A673 (cell line): ENCODE measurements around the gene MAST4. TPM values are rescaled to one million over a fixed set of nuclear protein-coding genes. Genes with fewer than 3 reads are reported as not detected.

Source experiments
- BruUV-seq: library from RNA; stranded (reverse); fragments of 400-500 nt; replicated peaks from 2 replicates; lab custom pipeline; 2021; lab: Mats Ljungman, UMichigan
- CTCF ChIA-PET: fragments of 300-600 bp; sonication (Branson Sonifier 250); formaldehyde crosslinking; loops from one replicate; lab custom pipeline; 2022; ENCODE audit warnings: antibody characterized with exemption; lab: Charles Lee
- POLR2A ChIA-PET: fragments of 300-600 bp; sonication (Branson Sonifier 250); formaldehyde crosslinking; loops from one replicate; lab custom pipeline; 2022; ENCODE audit warnings: antibody characterized with exemption; ENCODE audit not compliant: low non-redundant PET; lab: Charles Lee
- DNase-seq: peaks from one replicate; pipeline ENCODE4 v3.0.0-alpha.2; 2015; ENCODE audit warnings: low spot score
- H3K27ac ChIP-seq: fragments of 200-600 bp; sonication (generic); 2 replicates; pipeline ENCODE4 v1.5.1; 2016; ENCODE audit warnings: mixed run types, low read depth, mild to moderate bottlenecking, mixed read lengths, antibody characterized with exemption, low read length; ENCODE audit not compliant: poor library complexity, severe bottlenecking
- H3K27me3 ChIP-seq: fragments of 200-600 bp; sonication (generic); replicated peaks from 2 replicates; pipeline ENCODE4 v1.6.1; 2017; ENCODE audit warnings: mixed run types, low read depth, mild to moderate bottlenecking, mixed read lengths, antibody characterized with exemption, low read length; ENCODE audit not compliant: insufficient read depth, poor library complexity
- H3K36me3 ChIP-seq: fragments of 200-600 bp; sonication (generic); 2 replicates; pipeline ENCODE4 v1.6.1; 2016; ENCODE audit warnings: mixed run types, mild to moderate bottlenecking, mixed read lengths, antibody characterized with exemption, low read length; ENCODE audit not compliant: insufficient read depth, poor library complexity, severe bottlenecking
- H3K4me1 ChIP-seq: fragments of 200-600 bp; sonication (generic); 2 replicates; pipeline ENCODE4 v1.6.1; 2017; ENCODE audit warnings: mixed run types, mild to moderate bottlenecking, mixed read lengths, antibody characterized with exemption, low read length; ENCODE audit not compliant: insufficient read depth, poor library complexity, severe bottlenecking
- H3K4me3 ChIP-seq: fragments of 200-600 bp; sonication (generic); 2 replicates; pipeline ENCODE4 v1.5.1; 2016; ENCODE audit warnings: low read depth, mixed run types, mild to moderate bottlenecking, mixed read lengths, low read length; ENCODE audit not compliant: poor library complexity, severe bottlenecking
- H3K9me3 ChIP-seq: fragments of 200-600 bp; sonication (generic); 2 replicates; pipeline ENCODE4 v1.6.1; 2016; ENCODE audit warnings: mixed run types, low read depth, mild to moderate bottlenecking, mixed read lengths, antibody characterized with exemption, low read length; ENCODE audit not compliant: poor library complexity, severe bottlenecking
- CTCF ChIP-seq: fragments of 300-800, 200-600 bp; sonication (generic); conservative IDR thresholded peaks from 2 replicates; pipeline ENCODE4 v1.5.1; 2017; ENCODE audit warnings: low read depth, mild to moderate bottlenecking, antibody characterized with exemption, low read length, moderate library complexity, mixed read lengths
- EZH2 ChIP-seq: fragments of 200-600 bp; sonication (generic); IDR thresholded peaks from 2 replicates; pipeline ENCODE4 v1.6.1; 2017; ENCODE audit warnings: borderline replicate concordance, low read depth, mild to moderate bottlenecking, mixed read lengths, antibody characterized with exemption, low read length; ENCODE audit not compliant: poor library complexity, severe bottlenecking
- intact Hi-C: fragments of 100-400 bp; cut with micrococcal nuclease; formaldehyde crosslinking; loops from one replicate; pipeline ENCODE4 v1.10.0; 2022; ENCODE audit not compliant: unreplicated experiment
- total RNA-seq: library from RNA; stranded (reverse); gene quantifications from 2 replicates; pipeline ENCODE4 v1.2.3, GENCODE V29; 2021

The MAST4 gene
- total RNA-seq, 1 experiment from 2014 or later, result 4.5 TPM

- POLR2A ChIA-PET, result no interaction called here
- intact Hi-C loops, result no loop called here
- CTCF ChIA-PET, result no interaction called here
- Histone ChIP-seq H3K9me3 (no peaks in the 10 kb centered on the region), H3K4me1 (no peaks in the 10 kb centered on the region), H3K4me3 (no peak overlapping the region), H3K27ac (no peak overlapping the region), H3K36me3 (no peaks in the 10 kb centered on the region), H3K27me3 (no peaks in the 10 kb centered on the region)
- DNase-seq, result no peak
- BruUV-seq, result no TSS peak
- TF ChIP-seq CTCF, result no peak
- no peak for TF ChIP-seq EZH2
Observed at GRCh38 chr5:66554884-66555283, 41.3 kb upstream of the MAST4 start.

GRCh38 chr5:66558560-66558959, 37.6 kb upstream of the MAST4 start:
- intact Hi-C loops, result no loop called here
- POLR2A ChIA-PET, result no interaction called here
- BruUV-seq, result no TSS peak

GRCh38 chr5:66560371-66560770, 35.8 kb upstream of the MAST4 start:
- TF ChIP-seq CTCF (no peak), EZH2 (no peak)
- ChIA-PET CTCF (no interaction called here), POLR2A (no interaction called here)
- H3K36me3 ChIP-seq, result no peaks in the 10 kb centered on the region
- H3K9me3 ChIP-seq, result no peaks in the 10 kb centered on the region
- DNase-seq, result no peak
- H3K27me3 ChIP-seq, result no peaks in the 10 kb centered on the region
- BruUV-seq, result no TSS peak
- no peak overlapping the region for H3K27ac ChIP-seq
- intact Hi-C loops, result no loop called here
- H3K4me1 ChIP-seq, result no peaks in the 10 kb centered on the region
- H3K4me3 ChIP-seq, result no peak overlapping the region

More at GRCh38 chr5:66558560-66558959, 37.6 kb upstream of the MAST4 start:
- CTCF ChIA-PET, result no interaction called here
- no peaks in the 10 kb centered on the region for H3K9me3 ChIP-seq
- H3K27me3 ChIP-seq, result no peaks in the 10 kb centered on the region
- TF ChIP-seq CTCF (no peak), EZH2 (no peak)
- H3K4me3 ChIP-seq, result no peak overlapping the region
- H3K4me1 ChIP-seq, result no peaks in the 10 kb centered on the region
- no peak overlapping the region for H3K27ac ChIP-seq
- no peaks in the 10 kb centered on the region for H3K36me3 ChIP-seq
- no peak for DNase-seq
